Prostate gland (tissue), 2 donors: Measurements from ENCODE around the gene MASP1.

ENCODE experiments used
- POLR2AphosphoS5 ChIP-seq: sonication (generic); formaldehyde crosslinking; IDR thresholded peaks from one replicate; pipeline ENCODE4 v1.6.1; 2017; ENCODE audit warnings: antibody characterized with exemption
- TF ChIP-seq, protein P1 (sequence below), 4 experiments: fragments of 200-600 bp in 2 of 4; fragments of 450-650 bp in 2 of 4; sonication (generic) in 2 of 4; IDR thresholded peaks; 1 replicate in 3 of 4; 2 replicates in 1 of 4; pipeline ENCODE4 v1.5.1; 2016 to 2019; ENCODE audit warnings: antibody characterized with exemption in 4 of 4, mild to moderate bottlenecking in 2 of 4, moderate library complexity in 2 of 4

DNA sequence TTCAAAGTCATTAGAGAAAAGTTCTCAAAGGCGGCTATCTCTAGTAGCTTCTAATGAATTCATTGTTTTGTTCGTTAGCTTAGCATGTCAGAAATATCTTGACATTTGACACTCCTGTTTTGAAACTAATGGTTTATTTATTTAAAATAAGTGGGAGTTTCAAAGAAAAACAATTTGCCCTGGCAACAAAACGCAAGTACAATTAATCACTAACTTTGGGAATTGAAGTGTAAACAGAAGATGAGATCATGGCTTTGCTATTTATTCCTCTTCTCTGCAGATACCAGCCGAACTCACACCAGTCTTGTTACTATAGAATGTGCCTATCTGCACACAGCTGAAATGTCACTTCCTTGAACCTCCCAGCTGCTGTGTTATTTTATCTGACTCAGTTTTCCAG lies 27.5 kb downstream of the MASP1 start:
- TF ChIP-seq POLR2AphosphoS5 = no peak
- TF ChIP-seq, protein P1, sequence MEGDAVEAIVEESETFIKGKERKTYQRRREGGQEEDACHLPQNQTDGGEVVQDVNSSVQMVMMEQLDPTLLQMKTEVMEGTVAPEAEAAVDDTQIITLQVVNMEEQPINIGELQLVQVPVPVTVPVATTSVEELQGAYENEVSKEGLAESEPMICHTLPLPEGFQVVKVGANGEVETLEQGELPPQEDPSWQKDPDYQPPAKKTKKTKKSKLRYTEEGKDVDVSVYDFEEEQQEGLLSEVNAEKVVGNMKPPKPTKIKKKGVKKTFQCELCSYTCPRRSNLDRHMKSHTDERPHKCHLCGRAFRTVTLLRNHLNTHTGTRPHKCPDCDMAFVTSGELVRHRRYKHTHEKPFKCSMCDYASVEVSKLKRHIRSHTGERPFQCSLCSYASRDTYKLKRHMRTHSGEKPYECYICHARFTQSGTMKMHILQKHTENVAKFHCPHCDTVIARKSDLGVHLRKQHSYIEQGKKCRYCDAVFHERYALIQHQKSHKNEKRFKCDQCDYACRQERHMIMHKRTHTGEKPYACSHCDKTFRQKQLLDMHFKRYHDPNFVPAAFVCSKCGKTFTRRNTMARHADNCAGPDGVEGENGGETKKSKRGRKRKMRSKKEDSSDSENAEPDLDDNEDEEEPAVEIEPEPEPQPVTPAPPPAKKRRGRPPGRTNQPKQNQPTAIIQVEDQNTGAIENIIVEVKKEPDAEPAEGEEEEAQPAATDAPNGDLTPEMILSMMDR (IDR thresholded peaks at IDR 0.05) = no peak
